HG03460 (cell line): ENCODE results near the gene NFYC.
A peak's percentile ranks its signal among the peaks of the same experiment; 100 is the strongest.
"Not testable (repeated sequence)": the region's sequence is repeated elsewhere in the genome, so short reads cannot be mapped to it uniquely, and the experiment has no call there.

ENCODE experiments used
- ATAC-seq: cut with Tn5 transposase; IDR thresholded peaks from one replicate; pipeline ENCODE4 v1.9.1; 2021; ENCODE audit not compliant: unreplicated experiment

Gene NFYC

GRCh38 chr1:40704817-40705733, 13.6 kb downstream of the NFYC start:
- ATAC-seq: no peak

- ATAC-seq: no peak
These were observed 15.1 kb downstream of the NFYC start for GRCh38 chr1:40706626-40707025.

GRCh38 chr1:40708750-40709099, 17.2 kb downstream of the NFYC start:
- peak; percentile 66 for ATAC-seq

- ATAC-seq: peak; percentile 91
These were observed 17.7 kb downstream of the NFYC start for GRCh38 chr1:40709100-40709801.

GRCh38 chr1:40709802-40710278, 18.3 kb downstream of the NFYC start:
- no peak for ATAC-seq

DNA sequence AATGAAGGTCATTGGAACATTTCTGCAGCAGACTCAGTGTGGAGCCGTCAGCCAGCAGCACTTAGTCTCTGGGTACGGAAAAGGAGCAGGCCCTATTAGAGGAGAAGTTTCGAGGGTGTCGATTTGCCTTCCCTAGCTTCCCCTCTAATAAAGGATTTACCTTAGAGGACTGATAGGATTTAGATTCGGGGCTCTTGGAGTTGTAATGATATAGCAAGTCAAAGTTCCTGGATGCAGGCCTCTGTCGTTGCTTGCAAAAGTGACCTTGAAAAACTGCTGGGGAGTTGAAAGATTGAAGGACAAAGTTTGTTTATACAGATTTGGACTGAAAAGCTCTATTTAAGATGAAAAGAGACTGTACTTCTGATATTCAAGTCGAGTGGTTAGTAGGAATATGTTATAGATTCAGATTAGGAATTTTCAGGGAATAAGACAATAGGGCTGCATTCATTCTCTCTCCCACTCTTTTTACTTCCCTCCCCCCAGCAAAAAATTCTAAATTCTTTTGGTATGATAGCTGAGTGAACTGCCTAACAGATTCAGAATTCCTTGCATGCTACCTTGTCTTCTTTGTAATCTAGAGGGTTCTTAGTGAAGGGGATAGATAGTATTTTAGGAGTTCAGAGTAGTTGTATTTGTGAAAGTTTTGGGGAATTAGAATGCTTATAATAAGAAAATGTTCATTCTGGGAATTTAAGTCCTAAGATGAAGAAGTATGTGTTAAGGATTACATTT, 19.2 kb downstream of the NFYC start:
- no peak for ATAC-seq

- no peak for ATAC-seq
These were observed 20.2 kb downstream of the NFYC start for GRCh38 chr1:40711465-40712404.

DNA sequence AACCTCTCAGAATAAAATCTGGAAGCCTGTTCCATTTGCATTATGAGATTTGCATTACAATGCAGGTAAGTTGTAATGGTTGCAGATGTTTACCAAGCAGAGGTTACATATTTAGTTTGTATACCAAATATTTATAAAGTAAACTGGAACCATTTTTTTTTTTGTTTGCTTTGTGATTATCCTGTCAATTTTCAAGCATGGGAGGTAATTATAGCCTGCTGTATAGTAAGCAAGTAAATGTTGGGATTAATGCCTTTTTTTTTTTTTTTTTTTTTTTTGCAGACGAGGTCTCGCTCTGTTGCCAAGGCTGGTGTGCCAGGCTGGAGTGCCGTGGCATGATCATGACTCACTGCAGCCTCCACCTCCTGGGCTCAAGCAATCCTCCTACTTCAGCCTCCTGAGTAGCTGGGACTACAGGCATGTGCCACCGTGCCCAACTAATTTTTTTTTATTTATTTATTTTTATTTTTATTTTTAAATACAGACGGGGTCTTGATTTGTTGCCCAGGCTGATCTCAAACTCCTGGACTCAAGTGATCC, 21.0 kb downstream of the NFYC start:
- ATAC-seq: no peak

- no peak for ATAC-seq
These were observed 21.5 kb downstream of the NFYC start for GRCh38 chr1:40712997-40713396.

DNA sequence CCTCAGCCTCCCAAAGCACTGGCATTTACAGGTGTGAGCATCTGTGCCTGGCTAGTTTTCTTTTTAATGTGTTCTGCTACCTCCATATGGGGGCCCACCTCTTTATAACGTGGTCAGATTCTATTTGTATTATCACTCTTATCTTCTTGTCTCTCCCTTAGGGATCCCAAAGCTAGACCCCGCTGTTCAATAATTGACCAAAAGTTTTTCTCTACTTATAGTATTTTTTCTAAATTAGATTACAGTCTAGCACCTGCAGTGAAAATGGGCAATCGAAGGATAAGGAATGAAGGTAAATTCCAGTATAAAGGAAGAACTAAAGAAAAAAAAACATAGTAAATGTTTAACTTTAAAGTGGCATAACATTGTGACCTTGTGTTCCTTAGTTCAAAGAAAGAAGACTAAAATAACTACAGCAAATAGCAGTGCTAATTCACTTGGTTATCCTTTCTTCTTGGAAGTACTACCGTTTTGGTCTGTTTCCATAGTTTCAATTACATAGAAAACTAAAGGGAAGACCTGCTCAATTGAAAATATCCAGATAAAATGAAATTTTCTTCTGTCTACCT, 24.1 kb downstream of the NFYC start:
- no peak for ATAC-seq

- no peak for ATAC-seq
These were observed 25.6 kb downstream of the NFYC start for GRCh38 chr1:40717065-40717464.

GRCh38 chr1:40717955-40718354, 26.5 kb downstream of the NFYC start:
- ATAC-seq: no peak

DNA sequence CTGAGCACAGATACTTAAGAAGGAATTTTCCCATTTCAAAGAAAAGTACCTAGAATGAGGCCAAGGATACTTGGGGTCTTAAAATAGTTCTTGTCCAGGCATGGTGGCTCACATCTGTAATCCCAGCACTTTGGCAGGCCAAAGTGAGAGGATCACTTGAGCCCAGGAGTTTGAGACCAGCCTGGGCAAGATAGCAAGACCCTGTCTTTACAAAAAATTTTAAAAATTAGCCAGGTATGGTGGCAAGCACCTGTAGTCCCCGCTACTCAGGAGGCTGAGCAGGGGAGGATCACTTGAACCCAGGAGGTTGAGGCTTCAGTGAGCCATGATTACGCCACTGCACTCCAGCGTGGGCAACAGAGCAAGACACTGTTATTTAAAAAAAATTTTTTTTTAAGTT, 29.0 kb downstream of the NFYC start:
- no peak for ATAC-seq

- no peak for ATAC-seq
These were observed 31.1 kb downstream of the NFYC start for GRCh38 chr1:40722622-40723021.

DNA sequence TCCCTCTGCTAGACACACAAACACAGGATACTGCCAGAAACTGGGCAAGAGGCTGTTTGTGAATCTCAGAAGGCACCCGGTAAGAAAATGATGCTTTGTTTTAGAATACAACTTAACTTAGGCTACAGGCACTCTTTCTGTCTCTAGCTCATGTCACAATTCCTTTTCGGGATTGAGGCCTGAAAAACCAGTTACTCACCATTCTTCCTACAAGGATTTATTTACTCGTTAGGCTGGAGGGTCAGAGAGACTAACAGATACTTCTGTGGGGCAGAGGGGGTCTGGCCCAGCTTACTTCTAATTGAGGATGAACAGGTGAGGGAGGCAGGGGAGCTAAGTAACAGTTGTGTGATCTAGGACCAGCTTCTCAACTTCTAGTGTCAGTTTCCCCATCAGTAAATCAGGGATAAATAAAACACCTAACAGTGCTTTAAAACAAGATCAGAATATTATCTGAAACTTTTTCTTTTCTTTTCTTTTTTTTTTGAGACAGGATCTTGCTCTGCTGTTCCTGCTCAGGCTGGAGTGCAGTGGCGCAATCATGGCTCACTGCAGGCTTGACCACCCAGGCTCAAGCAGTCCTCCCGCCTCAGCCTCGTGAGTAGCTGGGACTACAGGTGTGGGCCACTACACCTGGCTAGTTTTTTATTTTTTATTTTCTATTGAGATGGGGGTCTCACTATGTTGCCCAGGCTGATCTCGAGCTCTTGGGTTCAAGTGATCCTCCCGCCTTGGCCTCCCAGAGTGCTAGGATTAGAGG, 31.9 kb downstream of the NFYC start:
- no peak for ATAC-seq

GRCh38 chr1:40727662-40728061, 36.2 kb downstream of the NFYC start:
- ATAC-seq: not testable (repeated sequence)

- not testable (repeated sequence) for ATAC-seq
These were observed 37.9 kb downstream of the NFYC start for GRCh38 chr1:40729316-40729862.

DNA sequence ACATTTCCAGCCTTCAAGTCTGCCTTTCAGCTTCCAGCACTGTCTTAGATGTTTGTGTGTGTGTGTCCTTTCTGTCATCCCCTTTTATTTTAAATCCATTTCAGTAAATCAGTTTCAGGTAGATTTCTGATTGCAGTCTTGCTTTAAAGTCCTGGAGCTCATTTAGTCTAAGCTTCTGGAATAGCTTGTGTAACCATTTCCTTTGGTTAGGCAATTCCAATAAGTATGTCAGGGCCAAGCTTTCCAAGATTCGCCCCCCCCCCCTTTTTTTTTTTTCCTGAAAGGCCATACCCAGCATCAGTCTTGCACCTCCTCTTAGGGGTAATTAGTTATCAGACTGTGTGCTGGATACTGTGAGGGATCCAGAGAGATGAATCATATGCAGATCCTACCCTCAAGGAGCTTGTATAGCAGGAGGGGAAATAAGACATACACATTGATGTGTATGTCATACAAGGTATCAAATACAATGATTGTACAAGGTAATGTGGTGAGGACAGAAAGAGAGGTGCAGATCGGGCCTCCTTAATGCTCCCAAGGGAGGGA, 41.3 kb downstream of the NFYC start:
- ATAC-seq: no peak
